Trophoblast cell (in vitro differentiated cells and primary cell): ENCODE measurements around the gene CASQ1.

Source experiments
- DNase-seq, 2 donors: peaks; one replicate each; pipeline ENCODE4 v3.0.0-alpha.2; 2016
- H2AFZ ChIP-seq: 2 replicates; pipeline ENCODE4 v1.6.1; 2013; ENCODE audit warnings: low read length, moderate library complexity, mild to moderate bottlenecking; ENCODE audit not compliant: insufficient read depth, poor library complexity
- H2AK5ac ChIP-seq: 2 replicates; pipeline ENCODE4 v1.6.1; 2013; ENCODE audit warnings: mild to moderate bottlenecking, low read length
- H2BK120ac ChIP-seq: 2 replicates; pipeline ENCODE4 v1.6.1; 2013; ENCODE audit warnings: low read length, mild to moderate bottlenecking, moderate library complexity; ENCODE audit not compliant: insufficient read depth, poor library complexity
- H2BK12ac ChIP-seq: 2 replicates; pipeline ENCODE4 v1.6.1; 2013; ENCODE audit warnings: mild to moderate bottlenecking, low read length, moderate library complexity
- H2BK5ac ChIP-seq: 2 replicates; pipeline ENCODE4 v1.6.1; 2013; ENCODE audit warnings: low read length, low read depth, moderate library complexity, mild to moderate bottlenecking; ENCODE audit not compliant: poor library complexity
- H3K14ac ChIP-seq: 2 replicates; pipeline ENCODE4 v1.6.1; 2013; ENCODE audit warnings: mild to moderate bottlenecking, low read length
- H3K18ac ChIP-seq: 2 replicates; pipeline ENCODE4 v1.6.1; 2013; ENCODE audit warnings: mild to moderate bottlenecking, low read length
- H3K23ac ChIP-seq: 2 replicates; pipeline ENCODE4 v1.6.1; 2013; ENCODE audit warnings: low read length
- H3K27ac ChIP-seq: 2 replicates; pipeline ENCODE4 v1.5.1; 2013; ENCODE audit warnings: low read depth, mild to moderate bottlenecking, inconsistent platforms, low read length, moderate library complexity
- H3K27me3 ChIP-seq: 2 replicates; pipeline ENCODE4 v1.6.1; 2013; ENCODE audit warnings: inconsistent platforms, mild to moderate bottlenecking, low read length, moderate library complexity; ENCODE audit not compliant: insufficient read depth
- H3K36me3 ChIP-seq, 2 experiments: 1 replicate in 1 of 2; 2 replicates in 1 of 2; pipeline ENCODE4 v1.6.1; 2013; ENCODE audit warnings: low read length in 2 of 2, mild to moderate bottlenecking in 2 of 2, moderate library complexity in 1 of 2; ENCODE audit not compliant: insufficient read depth in 2 of 2, control insufficient read depth in 1 of 2
- H3K4ac ChIP-seq: 2 replicates; pipeline ENCODE4 v1.6.1; 2013; ENCODE audit warnings: low read depth, mild to moderate bottlenecking, low read length, moderate library complexity
- H3K4me1 ChIP-seq, 2 experiments: 1 replicate in 1 of 2; 2 replicates in 1 of 2; pipeline ENCODE4 v1.6.1; 2013; ENCODE audit warnings: low read length in 2 of 2, mild to moderate bottlenecking in 2 of 2, moderate library complexity in 1 of 2; ENCODE audit not compliant: insufficient read depth in 2 of 2, control insufficient read depth in 1 of 2
- H3K4me2 ChIP-seq: 2 replicates; pipeline ENCODE4 v1.6.1; 2013; ENCODE audit warnings: inconsistent platforms, mild to moderate bottlenecking, low read length, moderate library complexity
- H3K4me3 ChIP-seq: 2 replicates; pipeline ENCODE4 v1.5.1; 2013; ENCODE audit warnings: mild to moderate bottlenecking, low read depth, low read length, inconsistent platforms
- H3K79me1 ChIP-seq: one replicate; pipeline ENCODE4 v1.6.1; 2013; ENCODE audit warnings: low read length
- H3K79me2 ChIP-seq: 2 replicates; pipeline ENCODE4 v1.6.1; 2013; ENCODE audit warnings: low read length, mild to moderate bottlenecking; ENCODE audit not compliant: control insufficient read depth, insufficient read depth, poor library complexity
- H3K9ac ChIP-seq: 2 replicates; pipeline ENCODE4 v1.6.1; 2013; ENCODE audit warnings: mild to moderate bottlenecking, low read length
- H3K9me3 ChIP-seq: 2 replicates; pipeline ENCODE4 v1.6.1; 2013; ENCODE audit warnings: low read depth, mild to moderate bottlenecking, control low read depth, inconsistent platforms, low read length; ENCODE audit not compliant: insufficient read depth
- H4K12ac ChIP-seq: 2 replicates; pipeline ENCODE4 v1.6.1; 2013; ENCODE audit warnings: low read depth, mild to moderate bottlenecking, low read length, moderate library complexity
- H4K8ac ChIP-seq: 2 replicates; pipeline ENCODE4 v1.6.1; 2013; ENCODE audit warnings: low read depth, mild to moderate bottlenecking, low read length, moderate library complexity
- H4K91ac ChIP-seq: one replicate; pipeline ENCODE4 v1.6.1; 2013; ENCODE audit warnings: low read depth, mild to moderate bottlenecking, low read length, moderate library complexity
- WGBS: extraction: QIAGEN DNeasy Blood & Tissue Kit; methylation state at CpG from one replicate; pipeline ENCODE4 v1.1.7; 2013; ENCODE audit warnings: missing lambda C conversion rate; ENCODE audit not compliant: insufficient read length, insufficient coverage; ENCODE audit errors: extremely low coverage; 5-methylcytosine and 5-hydroxymethylcytosine counted together

The CASQ1 gene

DNA sequence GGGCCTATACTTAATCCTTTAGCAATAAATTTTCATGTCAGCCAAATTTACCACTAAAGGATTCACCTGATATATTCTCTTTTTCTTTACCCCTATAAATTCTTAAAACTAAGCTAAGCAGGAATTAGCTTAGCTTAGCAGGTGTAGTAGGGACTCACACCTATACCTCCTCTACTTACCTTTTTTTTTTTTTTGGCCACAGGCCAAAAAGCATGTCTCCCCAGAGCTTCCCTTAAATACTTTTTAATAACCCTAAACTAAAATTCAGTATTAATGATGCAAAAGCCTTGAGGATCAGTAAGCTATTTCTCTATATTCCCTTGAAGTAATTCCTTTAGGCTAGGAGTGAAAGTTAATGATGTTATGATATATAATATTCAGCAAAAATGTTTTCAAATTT is 38.1 kb downstream of the CASQ1 start:
- H3K4me2 ChIP-seq = no peak overlapping the region
- H3K27me3 ChIP-seq = no peaks in the 10 kb centered on the region
- no peak overlapping the region for H4K91ac ChIP-seq
- H3K4me3 ChIP-seq = no peak overlapping the region
- no peak overlapping the region for H3K9ac ChIP-seq
- H2BK5ac ChIP-seq = no peak overlapping the region
- H4K12ac ChIP-seq = no peak overlapping the region
- H3K18ac ChIP-seq = no peak overlapping the region
- no peak overlapping the region for H3K23ac ChIP-seq
- no peak overlapping the region for H2AK5ac ChIP-seq
- H3K14ac ChIP-seq = no peak overlapping the region
- no peaks in the 10 kb centered on the region for H3K4me1 ChIP-seq
- peaks cover 33 to 52% of the 10 kb centered on the region in 2 experiments for H3K36me3 ChIP-seq
- no peak overlapping the region for H2AFZ ChIP-seq
- H2BK12ac ChIP-seq = no peak overlapping the region
- no peak for DNase-seq
- H3K79me2 ChIP-seq = no peaks in the 10 kb centered on the region
- no peak overlapping the region for H4K8ac ChIP-seq
- no peaks in the 10 kb centered on the region for H3K79me1 ChIP-seq
- no peak overlapping the region for H3K4ac ChIP-seq
- no peaks in the 10 kb centered on the region for H3K9me3 ChIP-seq
- no peak overlapping the region for H3K27ac ChIP-seq
- no peak overlapping the region for H2BK120ac ChIP-seq

DNA sequence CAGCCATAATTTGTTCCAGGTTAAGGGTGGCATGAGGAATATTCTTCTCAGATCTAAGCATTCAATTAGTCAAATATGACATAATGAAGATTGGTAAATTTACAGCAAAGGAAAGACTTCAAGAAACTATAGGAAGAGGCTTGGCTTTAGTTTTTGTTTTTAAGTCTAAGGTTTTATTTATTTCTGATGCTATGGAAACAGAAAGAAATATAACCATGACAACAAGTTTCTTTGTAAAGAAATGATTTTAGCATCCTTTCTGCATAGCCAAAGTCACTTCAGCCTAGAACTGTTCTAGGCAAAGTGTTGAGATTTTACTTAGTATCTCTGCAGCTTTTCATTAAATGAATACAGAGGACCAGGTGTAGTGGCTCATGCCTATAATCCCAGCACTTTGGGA is 42.5 kb downstream of the CASQ1 start:
- Histone ChIP-seq H3K4me2 (no peak overlapping the region), H3K4me1 (no peaks in the 10 kb centered on the region), H3K27ac (no peak overlapping the region), H3K79me2 (no peaks in the 10 kb centered on the region), H2BK120ac (no peak overlapping the region), H4K8ac (no peak overlapping the region), H3K14ac (no peak overlapping the region), H3K36me3 (peaks cover 23 to 35% of the 10 kb centered on the region in 2 experiments), H3K79me1 (no peaks in the 10 kb centered on the region), H3K27me3 (no peaks in the 10 kb centered on the region), H4K12ac (no peak overlapping the region), H3K23ac (no peak overlapping the region), H3K18ac (no peak overlapping the region), H3K9ac (no peak overlapping the region), H2BK5ac (no peak overlapping the region), H3K4ac (no peak overlapping the region), H2AK5ac (no peak overlapping the region), H4K91ac (no peak overlapping the region), H2AFZ (no peak overlapping the region), H3K4me3 (no peak overlapping the region), H3K9me3 (no peaks in the 10 kb centered on the region), H2BK12ac (no peak overlapping the region)
- DNase-seq = no peak

DNA sequence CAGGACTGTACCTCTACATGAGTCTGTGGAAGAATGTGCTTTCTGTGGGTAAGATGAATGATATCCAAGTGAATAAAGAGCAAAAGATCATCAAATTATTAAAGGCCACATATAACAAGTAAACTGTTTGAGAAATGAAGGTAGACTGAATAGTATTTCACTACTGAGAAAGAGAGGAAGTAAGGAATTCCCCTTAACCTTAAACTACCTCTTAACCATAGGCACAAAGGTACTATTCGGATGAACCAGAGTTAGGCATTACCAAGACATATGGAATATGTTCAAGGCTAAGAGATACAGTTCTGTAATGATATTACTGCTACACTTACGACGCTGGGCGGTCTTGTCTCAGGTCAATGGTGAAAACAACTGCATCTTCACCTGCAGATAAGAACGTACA is 46.4 kb downstream of the CASQ1 start:
- Histone ChIP-seq H4K91ac (no peak overlapping the region), H3K4me2 (no peak overlapping the region), H2AK5ac (no peak overlapping the region), H3K27ac (no peak overlapping the region), H4K8ac (no peak overlapping the region), H3K23ac (no peak overlapping the region), H4K12ac (no peak overlapping the region), H2BK5ac (no peak overlapping the region), H3K9ac (no peak overlapping the region), H2BK12ac (no peak overlapping the region), H3K79me1 (no peaks in the 10 kb centered on the region), H3K4ac (no peak overlapping the region), H3K18ac (no peak overlapping the region), H3K27me3 (no peaks in the 10 kb centered on the region), H3K4me1 (no peaks in the 10 kb centered on the region), H2BK120ac (no peak overlapping the region), H3K14ac (no peak overlapping the region), H3K36me3 (peaks cover 24 to 38% of the 10 kb centered on the region in 2 experiments), H3K4me3 (no peak overlapping the region), H3K9me3 (no peaks in the 10 kb centered on the region), H3K79me2 (no peaks in the 10 kb centered on the region), H2AFZ (no peak overlapping the region)
- WGBS = no CpG with 5 or more reads among the region's 5 CpGs
- DNase-seq = no peak

DNA sequence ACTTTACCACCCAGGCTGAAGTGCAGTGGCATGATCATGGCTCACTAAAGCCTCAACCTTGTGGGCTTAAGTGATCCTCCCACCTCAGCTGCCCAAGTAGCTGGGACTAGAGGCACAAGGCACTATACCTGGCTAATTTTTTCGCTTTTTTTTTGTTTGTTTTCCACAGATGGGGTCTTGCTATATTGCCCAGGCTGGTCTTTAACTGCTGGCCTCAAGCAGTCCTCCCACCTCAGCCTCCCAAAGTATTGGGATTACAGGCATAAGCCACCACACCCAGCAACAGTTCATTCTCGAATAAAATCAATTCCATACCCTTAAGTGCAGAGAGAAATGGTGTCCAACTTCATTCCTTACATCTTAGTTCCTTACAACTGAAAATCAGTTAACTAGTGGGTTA is 47.2 kb downstream of the CASQ1 start:
- H3K18ac ChIP-seq = no peak overlapping the region
- H4K8ac ChIP-seq = no peak overlapping the region
- no peak overlapping the region for H2BK12ac ChIP-seq
- H3K23ac ChIP-seq = no peak overlapping the region
- no peak overlapping the region for H3K4me3 ChIP-seq
- no peak overlapping the region for H2BK5ac ChIP-seq
- DNase-seq = no peak
- no peak overlapping the region for H2BK120ac ChIP-seq
- H3K27ac ChIP-seq = no peak overlapping the region
- no peaks in the 10 kb centered on the region for H3K9me3 ChIP-seq
- H3K14ac ChIP-seq = no peak overlapping the region
- no peaks in the 10 kb centered on the region for H3K79me2 ChIP-seq
- H3K4me1 ChIP-seq = no peaks in the 10 kb centered on the region
- H2AFZ ChIP-seq = no peak overlapping the region
- H4K91ac ChIP-seq = no peak overlapping the region
- H3K79me1 ChIP-seq = no peaks in the 10 kb centered on the region
- H3K4ac ChIP-seq = no peak overlapping the region
- no peak overlapping the region for H4K12ac ChIP-seq
- H3K9ac ChIP-seq = no peak overlapping the region
- no peak overlapping the region for H3K4me2 ChIP-seq
- WGBS = no CpG with 5 or more reads among the region's 2 CpGs
- no peak overlapping the region for H2AK5ac ChIP-seq
- H3K27me3 ChIP-seq = no peaks in the 10 kb centered on the region
- peaks cover 18 to 31% of the 10 kb centered on the region in 2 experiments for H3K36me3 ChIP-seq

DNA sequence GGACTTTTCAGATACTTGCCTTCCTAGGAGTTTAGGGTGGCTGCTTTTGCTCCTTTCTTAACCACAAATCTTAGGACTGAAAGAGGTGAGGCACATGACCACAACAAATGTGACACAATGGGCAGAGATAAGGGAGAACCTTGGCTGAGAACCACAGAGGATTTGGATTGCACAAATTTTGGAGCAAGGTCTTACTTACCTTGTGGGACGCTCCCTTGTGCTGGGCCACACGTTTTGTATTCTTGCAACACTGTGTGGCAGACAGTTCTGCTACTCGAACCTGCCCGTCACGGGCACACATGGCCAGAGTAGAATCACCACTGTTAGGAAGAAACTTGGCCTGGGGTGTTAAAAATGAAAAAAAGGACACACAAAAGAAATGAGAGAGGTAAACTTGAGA is 48.0 kb downstream of the CASQ1 start:
- H2BK120ac ChIP-seq = no peak overlapping the region
- H3K27ac ChIP-seq = no peak overlapping the region
- peaks cover 18 to 29% of the 10 kb centered on the region in 2 experiments for H3K36me3 ChIP-seq
- no peak overlapping the region for H3K14ac ChIP-seq
- H3K79me2 ChIP-seq = no peaks in the 10 kb centered on the region
- no peak overlapping the region for H3K4me3 ChIP-seq
- no peaks in the 10 kb centered on the region for H3K4me1 ChIP-seq
- H4K12ac ChIP-seq = no peak overlapping the region
- no peak overlapping the region for H3K23ac ChIP-seq
- H3K4me2 ChIP-seq = no peak overlapping the region
- no peak overlapping the region for H3K9ac ChIP-seq
- H4K91ac ChIP-seq = no peak overlapping the region
- no peak overlapping the region for H2AFZ ChIP-seq
- no peaks in the 10 kb centered on the region for H3K27me3 ChIP-seq
- no CpG with 5 or more reads among the region's 5 CpGs for WGBS
- no peak overlapping the region for H3K18ac ChIP-seq
- no peaks in the 10 kb centered on the region for H3K9me3 ChIP-seq
- H3K79me1 ChIP-seq = no peaks in the 10 kb centered on the region
- H2AK5ac ChIP-seq = no peak overlapping the region
- DNase-seq = no peak
- no peak overlapping the region for H4K8ac ChIP-seq
- H2BK5ac ChIP-seq = no peak overlapping the region
- no peak overlapping the region for H3K4ac ChIP-seq
- no peak overlapping the region for H2BK12ac ChIP-seq
